NB4 (cell line): ENCODE results near the gene PGA3.
"Not testable (repeated sequence)": the region's sequence is repeated elsewhere in the genome, so short reads cannot be mapped to it uniquely, and the experiment has no call there.

Source experiments
- CTCF ChIP-seq: IDR thresholded peaks from one replicate; pipeline ENCODE4 v1.5.1; 2012; ENCODE audit warnings: low read depth, low read length
- MYC ChIP-seq: IDR thresholded peaks from 2 replicates; pipeline ENCODE4 v1.6.1; 2011; ENCODE audit warnings: low read depth, low read length
- POLR2A ChIP-seq: IDR thresholded peaks from 2 replicates; pipeline ENCODE4 v1.6.1; 2011; ENCODE audit warnings: mild to moderate bottlenecking; ENCODE audit not compliant: insufficient read length; ENCODE audit errors: extremely low read depth

- not testable (repeated sequence) for TF ChIP-seq CTCF, POLR2A, MYC
Observed at GRCh38 chr11:61222047-61222446, 18.7 kb downstream of the PGA3 start, which contains the start of gene PGA4.
